ENCODE measurements around the gene IWS1.
A peak's percentile ranks its signal among the peaks of the same experiment; 100 is the strongest.

IWS1 gene

GRCh38 chr2:127511917-127512316 is 14.4 kb downstream of the IWS1 start:
- POLR2A ChIA-PET: interaction anchor here (2.8 kb wide), 1 partner anchor 14 kb away, joined by 11 read pairs; the partner anchor contains the start of gene IWS1

DNA sequence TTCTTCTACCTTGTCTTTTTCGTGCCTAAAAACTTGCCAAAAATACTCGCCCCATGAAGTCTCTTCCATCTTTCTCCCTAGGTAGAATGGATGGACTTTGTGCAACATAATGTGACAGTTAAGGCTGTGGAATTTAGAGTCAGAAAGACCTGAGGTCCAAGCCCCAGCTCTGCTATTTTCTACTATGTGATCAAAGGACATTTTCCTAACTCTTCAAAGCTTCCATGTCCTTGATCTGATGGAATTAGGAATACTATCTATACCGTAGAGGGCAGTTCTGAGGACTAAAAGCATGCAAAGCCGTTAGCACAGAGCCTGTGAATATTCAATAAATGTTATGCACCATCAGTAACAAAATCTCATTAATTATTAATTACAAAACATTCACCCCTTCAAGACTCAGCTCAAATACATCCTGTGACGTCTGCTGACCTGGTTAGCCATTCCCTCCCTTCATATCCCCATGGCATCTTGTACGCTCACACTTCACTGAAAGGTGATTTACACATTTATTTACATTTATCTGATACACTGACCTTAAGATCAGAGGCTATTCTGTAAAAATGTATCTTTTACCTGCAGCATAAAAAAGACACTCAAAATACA is 15.1 kb downstream of the IWS1 start:
- CTCF ChIA-PET: no interaction called here
- TF ChIP-seq FOXK2 (IDR thresholded peaks at IDR 0.05): no peak
- TF ChIP-seq ZNF384 (IDR thresholded peaks at IDR 0.05): no peak
- TF ChIP-seq L3MBTL2 (conservative IDR thresholded peaks at IDR 0.05): no peak
- TF ChIP-seq TARDBP (IDR thresholded peaks at IDR 0.05): no peak
- DNase-seq (ENCODE audit: extremely low spot score): no peak
- POLR2A ChIA-PET: interaction anchor here (2.8 kb wide), 1 partner anchor 15 kb away, joined by 11 read pairs; the partner anchor contains the start of gene IWS1

More at GRCh38 chr2:127511917-127512316, 14.4 kb downstream of the IWS1 start:
- DNase-seq (ENCODE audit: extremely low spot score): no peak
- TF ChIP-seq NFRKB (IDR thresholded peaks at IDR 0.05): no peak
- no peak for TF ChIP-seq TARDBP (IDR thresholded peaks at IDR 0.05)
- TF ChIP-seq SP1 (IDR thresholded peaks at IDR 0.05): no peak
- no peak for TF ChIP-seq LEF1 (IDR thresholded peaks at IDR 0.05; ENCODE audit: borderline replicate concordance)
- no peak for TF ChIP-seq ZNF384 (IDR thresholded peaks at IDR 0.05)
- CTCF ChIA-PET: no interaction called here

- CTCF ChIA-PET: no interaction called here
- no peak for TF ChIP-seq BHLHE40 (IDR thresholded peaks at IDR 0.05; ENCODE audit: borderline replicate concordance)
- TF ChIP-seq ELF4 (IDR thresholded peaks at IDR 0.05): no peak
- TF ChIP-seq L3MBTL2 (conservative IDR thresholded peaks at IDR 0.05): no peak
- TF ChIP-seq HDGF (IDR thresholded peaks at IDR 0.05; ENCODE audit: borderline replicate concordance): no peak
- TF ChIP-seq FOXK2 (IDR thresholded peaks at IDR 0.05): no peak
- no peak for TF ChIP-seq SUZ12 (IDR thresholded peaks at IDR 0.05)
- TF ChIP-seq, protein P1, sequence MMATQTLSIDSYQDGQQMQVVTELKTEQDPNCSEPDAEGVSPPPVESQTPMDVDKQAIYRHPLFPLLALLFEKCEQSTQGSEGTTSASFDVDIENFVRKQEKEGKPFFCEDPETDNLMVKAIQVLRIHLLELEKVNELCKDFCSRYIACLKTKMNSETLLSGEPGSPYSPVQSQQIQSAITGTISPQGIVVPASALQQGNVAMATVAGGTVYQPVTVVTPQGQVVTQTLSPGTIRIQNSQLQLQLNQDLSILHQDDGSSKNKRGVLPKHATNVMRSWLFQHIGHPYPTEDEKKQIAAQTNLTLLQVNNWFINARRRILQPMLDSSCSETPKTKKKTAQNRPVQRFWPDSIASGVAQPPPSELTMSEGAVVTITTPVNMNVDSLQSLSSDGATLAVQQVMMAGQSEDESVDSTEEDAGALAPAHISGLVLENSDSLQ (IDR thresholded peaks at IDR 0.05): peak; percentile 94
- no peak for TF ChIP-seq ARNT (IDR thresholded peaks at IDR 0.05)
- POLR2A ChIA-PET: interaction anchor here (2.8 kb wide), 1 partner anchor 16 kb away, joined by 11 read pairs; the partner anchor contains the start of gene IWS1
- no peak for DNase-seq (ENCODE audit: extremely low spot score)
Measured at GRCh38 chr2:127510073-127510472, 16.2 kb downstream of the IWS1 start.

- ChIA-PET POLR2A (interaction anchor here (3.3 kb wide), 1 partner anchor 18 kb away, joined by 33 read pairs; the partner anchor contains the start of gene IWS1), CTCF (no interaction called here)
- DNase-seq (ENCODE audit: extremely low spot score): peak; percentile 69
- TF ChIP-seq CTBP1 (IDR thresholded peaks at IDR 0.05; ENCODE audit: borderline replicate concordance) (peak; percentile 32; the same call in 1 of the 2 replicates), FOXK2 (IDR thresholded peaks at IDR 0.05) (no peak)
- TF ChIP-seq, protein P1 (IDR thresholded peaks at IDR 0.05): peak; percentile 63
Measured at GRCh38 chr2:127508631-127509034, 17.7 kb downstream of the IWS1 start.

GRCh38 chr2:127508023-127508630 is 18.2 kb downstream of the IWS1 start:
- TF ChIP-seq HDGF (IDR thresholded peaks at IDR 0.05; ENCODE audit: borderline replicate concordance): no peak
- no peak for TF ChIP-seq FOXM1 (IDR thresholded peaks at IDR 0.05; ENCODE audit: borderline replicate concordance)
- no peak for TF ChIP-seq LEF1 (IDR thresholded peaks at IDR 0.05; ENCODE audit: borderline replicate concordance)
- CTCF ChIA-PET: no interaction called here
- DNase-seq (ENCODE audit: extremely low spot score): no peak
- POLR2A ChIA-PET: interaction anchor here (3.3 kb wide), 1 partner anchor 18 kb away, joined by 33 read pairs; the partner anchor contains the start of gene IWS1

- no peak for DNase-seq (ENCODE audit: extremely low spot score)
- ChIA-PET CTCF (no interaction called here), POLR2A (interaction anchor here (0.8 to 3.3 kb wide), 2 partner anchors 9 to 20 kb away, joined by 3 to 33 read pairs; partner anchors contain the start of gene IWS1)
- TF ChIP-seq HDGF (IDR thresholded peaks at IDR 0.05; ENCODE audit: borderline replicate concordance) (no peak), BHLHE40 (IDR thresholded peaks at IDR 0.05; ENCODE audit: borderline replicate concordance) (no peak), L3MBTL2 (conservative IDR thresholded peaks at IDR 0.05) (no peak), FOXM1 (IDR thresholded peaks at IDR 0.05; ENCODE audit: borderline replicate concordance) (no peak), SUZ12 (IDR thresholded peaks at IDR 0.05) (no peak), TARDBP (IDR thresholded peaks at IDR 0.05) (no peak), ZNF384 (IDR thresholded peaks at IDR 0.05) (no peak), LEF1 (IDR thresholded peaks at IDR 0.05; ENCODE audit: borderline replicate concordance) (no peak), CTBP1 (IDR thresholded peaks at IDR 0.05; ENCODE audit: borderline replicate concordance) (no peak), ELF4 (IDR thresholded peaks at IDR 0.05) (no peak)
Measured at GRCh38 chr2:127506510-127506909, 19.8 kb downstream of the IWS1 start.

DNA sequence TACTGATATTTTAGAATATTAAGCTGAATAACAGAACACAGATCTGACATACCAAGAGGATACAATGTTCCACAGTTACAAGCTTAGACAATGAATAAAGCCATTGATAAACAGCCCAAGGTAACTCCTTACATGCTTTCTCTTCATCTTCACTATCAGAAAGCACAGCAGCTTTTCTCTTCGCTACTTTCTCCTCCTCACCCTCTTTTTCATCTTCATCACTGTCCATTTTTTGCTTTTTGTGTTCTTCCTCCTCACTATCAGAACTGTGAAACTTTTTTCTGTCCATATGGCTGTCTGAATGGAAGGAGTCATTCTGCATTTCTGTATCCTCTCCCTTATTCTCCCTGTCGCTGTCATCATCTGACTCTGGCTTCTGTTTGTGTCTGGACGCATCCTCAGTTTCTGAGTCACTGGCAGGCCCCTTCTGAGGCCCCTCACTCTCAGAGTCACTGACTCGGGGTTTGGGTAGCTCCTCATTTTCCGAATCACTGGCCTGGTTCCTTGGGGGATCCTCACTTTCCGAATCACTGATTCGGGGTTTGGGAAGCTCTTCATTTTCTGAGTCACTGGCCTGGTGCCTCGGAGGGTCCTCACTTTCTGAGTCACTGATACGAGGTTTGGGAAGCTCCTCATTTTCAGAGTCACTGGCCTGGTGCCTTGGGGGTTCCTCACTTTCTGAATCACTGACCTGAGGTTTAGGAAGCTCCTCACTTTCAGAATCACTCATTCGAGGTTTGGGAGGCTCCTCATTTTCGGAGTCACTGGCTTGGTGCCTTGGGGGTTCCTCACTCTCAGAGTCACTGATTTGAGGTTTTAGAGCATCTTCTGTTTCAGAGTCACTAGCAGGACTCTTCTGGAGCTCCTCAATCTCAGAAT is 21.5 kb downstream of the IWS1 start:
- ChIA-PET CTCF (no interaction called here), POLR2A (interaction anchor here (1.3 kb wide), 1 partner anchor 22 kb away, joined by 3 read pairs; the partner anchor contains the start of gene IWS1)
- no peak for DNase-seq (ENCODE audit: extremely low spot score)
- TF ChIP-seq SUZ12 (IDR thresholded peaks at IDR 0.05) (no peak), HDGF (IDR thresholded peaks at IDR 0.05; ENCODE audit: borderline replicate concordance) (no peak), ELF4 (IDR thresholded peaks at IDR 0.05) (no peak), NFRKB (IDR thresholded peaks at IDR 0.05) (no peak), FOXK2 (IDR thresholded peaks at IDR 0.05) (no peak), FOXA1 (IDR thresholded peaks at IDR 0.05) (no peak), CTBP1 (IDR thresholded peaks at IDR 0.05; ENCODE audit: borderline replicate concordance) (no peak), ZNF384 (IDR thresholded peaks at IDR 0.05) (no peak), FOXM1 (IDR thresholded peaks at IDR 0.05; ENCODE audit: borderline replicate concordance) (no peak), ARNT (IDR thresholded peaks at IDR 0.05) (no peak), L3MBTL2 (conservative IDR thresholded peaks at IDR 0.05) (no peak), SP1 (IDR thresholded peaks at IDR 0.05) (no peak), TARDBP (IDR thresholded peaks at IDR 0.05) (no peak), BHLHE40 (IDR thresholded peaks at IDR 0.05; ENCODE audit: borderline replicate concordance) (no peak), LEF1 (IDR thresholded peaks at IDR 0.05; ENCODE audit: borderline replicate concordance) (no peak)
- TF ChIP-seq, protein P1 (IDR thresholded peaks at IDR 0.05): no peak

Data from HEK293T (cell line).